Stimulated activated CD8-positive, alpha-beta memory T cell treated with anti-CD3 and anti-CD28 coated beads, Interleukin-15, amount 100 ng/mL, for 1 hour (primary cell): ENCODE results near the gene PSD4.

Experiments
- DNase-seq: peaks from one replicate; pipeline ENCODE4 v3.0.0-alpha.2; 2020; ENCODE audit warnings: low read depth

Gene PSD4

GRCh38 chr2:113223813-113224212, 50.0 kb downstream of the PSD4 start:
- no peak for DNase-seq

- DNase-seq: no peak
These were observed 51.0 kb downstream of the PSD4 start for GRCh38 chr2:113224647-113225236.

- no peak for DNase-seq
These were observed 51.8 kb downstream of the PSD4 start for GRCh38 chr2:113225263-113226259.

- no peak for DNase-seq
These were observed 52.7 kb downstream of the PSD4 start for GRCh38 chr2:113226462-113226861.

- DNase-seq: no peak
These were observed 53.5 kb downstream of the PSD4 start for GRCh38 chr2:113227290-113227689.

GRCh38 chr2:113227698-113228097, 53.9 kb downstream of the PSD4 start:
- DNase-seq: no peak

GRCh38 chr2:113228351-113228750, 54.6 kb downstream of the PSD4 start:
- DNase-seq: no peak

GRCh38 chr2:113228991-113229716, 55.4 kb downstream of the PSD4 start:
- no peak for DNase-seq

GRCh38 chr2:113229795-113230194, 56.0 kb downstream of the PSD4 start:
- DNase-seq: no peak

- no peak for DNase-seq
These were observed 56.8 kb downstream of the PSD4 start for GRCh38 chr2:113230531-113230930.

- no peak for DNase-seq
These were observed 57.3 kb downstream of the PSD4 start for GRCh38 chr2:113231064-113231463.

GRCh38 chr2:113232123-113232522, 58.4 kb downstream of the PSD4 start:
- DNase-seq: no peak

GRCh38 chr2:113232740-113233139, 59.0 kb downstream of the PSD4 start:
- no peak for DNase-seq

- no peak for DNase-seq
These were observed 60.1 kb downstream of the PSD4 start for GRCh38 chr2:113233593-113234550.

GRCh38 chr2:113234721-113235346, 61.1 kb downstream of the PSD4 start:
- no peak for DNase-seq

GRCh38 chr2:113235347-113236226, 61.8 kb downstream of the PSD4 start:
- peak; percentile 20 for DNase-seq

GRCh38 chr2:113236367-113237159, 62.8 kb downstream of the PSD4 start:
- DNase-seq: no peak

GRCh38 chr2:113237604-113238160, 63.9 kb downstream of the PSD4 start:
- DNase-seq: no peak
